ENCODE results near the gene SEMA5B.

The SEMA5B gene

GRCh38 chr3:122919291-122919610, 108.3 kb downstream of the SEMA5B start:
- no peak for TF ChIP-seq SIN3A (IDR thresholded peaks at IDR 0.05; ENCODE audit: borderline replicate concordance, insufficient read depth, low read length)
- TF ChIP-seq TAF1 (IDR thresholded peaks at IDR 0.05; ENCODE audit: borderline replicate concordance, insufficient read depth, low read length), result no peak
- no peak for TF ChIP-seq FOXP2 (optimal IDR thresholded peaks at IDR 0.05; ENCODE audit: borderline replicate concordance, extremely low read depth, extremely low read length, insufficient read depth)
- no peak for TF ChIP-seq POLR2AphosphoS5 (IDR thresholded peaks at IDR 0.05; ENCODE audit: low read depth, low read length)
- no peak for TF ChIP-seq REST (IDR thresholded peaks at IDR 0.05; ENCODE audit: insufficient read depth in 1 of 2, low read depth in 2 of 2, low read length in 2 of 2)

DNA sequence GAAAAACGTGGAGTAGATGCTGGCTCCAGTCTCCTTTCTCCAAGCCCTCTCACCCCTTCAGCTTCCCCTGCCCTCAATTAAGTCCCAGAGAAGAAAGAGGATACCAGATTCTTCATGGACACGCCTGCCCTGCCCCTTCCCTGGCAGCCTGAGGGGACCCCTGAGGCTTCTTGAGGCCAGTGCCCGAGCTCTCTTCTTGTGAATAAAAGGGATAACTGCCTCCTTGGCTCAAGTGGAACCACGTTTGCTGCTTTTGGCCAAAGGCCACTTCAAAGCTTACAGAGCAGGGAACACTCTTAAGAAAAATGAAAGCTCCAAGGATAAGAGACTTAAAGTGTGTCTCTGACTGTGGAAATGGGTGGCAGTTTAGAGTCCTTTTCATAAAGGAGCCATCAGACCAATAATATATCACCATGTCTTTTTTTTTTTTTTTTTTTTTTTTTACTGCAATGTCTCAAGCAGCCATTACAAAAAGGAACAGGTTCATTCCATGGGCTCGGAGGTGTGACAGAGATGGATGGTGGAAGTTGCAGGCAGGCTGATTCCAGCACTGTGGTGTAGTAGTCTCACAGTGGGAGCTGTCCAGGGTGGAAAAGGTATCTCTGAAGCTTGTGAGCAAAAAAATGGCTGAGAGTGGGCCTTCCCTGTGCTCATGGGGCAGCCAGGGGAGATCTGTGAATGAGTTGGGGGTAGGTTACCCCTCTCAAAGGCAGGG, 108.8 kb downstream of the SEMA5B start:
- TF ChIP-seq REST (IDR thresholded peaks at IDR 0.05; ENCODE audit: insufficient read depth in 1 of 2, low read depth in 2 of 2, low read length in 2 of 2) (peak; percentile 84 to 91), POLR2AphosphoS5 (IDR thresholded peaks at IDR 0.05; ENCODE audit: low read depth, low read length) (no peak)

DNA sequence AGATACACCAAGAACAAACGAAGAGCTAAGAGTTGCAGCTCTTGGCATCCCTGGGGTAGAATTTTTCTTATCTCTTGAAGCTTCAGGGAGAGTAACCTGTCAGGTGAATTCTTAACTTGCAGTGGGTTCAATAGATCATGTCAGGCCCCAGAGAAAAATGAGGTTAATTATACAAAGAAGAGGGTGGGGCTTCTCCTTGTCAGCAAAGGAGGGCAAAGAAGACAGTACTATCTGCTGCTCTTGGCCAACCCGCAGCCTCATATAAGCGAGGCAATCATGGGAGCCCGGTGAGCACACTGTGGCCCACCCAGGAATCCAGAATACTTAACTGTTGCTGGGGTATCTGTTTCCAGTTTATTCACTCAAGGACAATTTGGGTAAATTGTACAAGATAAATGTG, 110.2 kb downstream of the SEMA5B start:
- no peak for TF ChIP-seq REST (IDR thresholded peaks at IDR 0.05; ENCODE audit: insufficient read depth in 1 of 2, low read depth in 2 of 2, low read length in 2 of 2)
- TF ChIP-seq SIN3A (IDR thresholded peaks at IDR 0.05; ENCODE audit: borderline replicate concordance, insufficient read depth, low read length), result no peak
- no peak for TF ChIP-seq POLR2AphosphoS5 (IDR thresholded peaks at IDR 0.05; ENCODE audit: low read depth, low read length)
- TF ChIP-seq FOXP2 (optimal IDR thresholded peaks at IDR 0.05; ENCODE audit: borderline replicate concordance, extremely low read depth, extremely low read length, insufficient read depth), result no peak
- no peak for TF ChIP-seq TAF1 (IDR thresholded peaks at IDR 0.05; ENCODE audit: borderline replicate concordance, insufficient read depth, low read length)

DNA sequence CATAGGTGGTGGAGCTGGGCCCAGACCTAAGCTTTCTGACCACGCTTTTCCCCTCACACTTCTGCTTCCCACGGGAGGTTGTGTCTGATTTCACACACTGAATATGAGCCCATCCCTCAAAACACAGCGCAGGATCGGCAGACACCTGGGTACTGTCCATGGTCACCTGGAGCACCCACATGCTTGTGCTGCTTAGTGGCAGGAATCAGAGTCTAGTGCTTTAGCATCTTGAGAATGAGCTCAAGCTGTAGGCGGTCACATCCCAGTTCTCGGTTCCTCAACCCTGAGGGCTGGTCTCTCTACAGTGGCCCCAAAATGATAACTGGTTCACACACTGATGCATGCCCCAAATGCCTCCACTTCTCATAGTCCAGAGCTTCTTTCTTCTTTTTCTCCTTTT, 111.0 kb downstream of the SEMA5B start:
- no peak for TF ChIP-seq FOXP2 (optimal IDR thresholded peaks at IDR 0.05; ENCODE audit: borderline replicate concordance, extremely low read depth, extremely low read length, insufficient read depth)
- TF ChIP-seq REST (IDR thresholded peaks at IDR 0.05; ENCODE audit: insufficient read depth in 1 of 2, low read depth in 2 of 2, low read length in 2 of 2), result peak; percentile 14 to 57; a peak in 1 of 4 replicates

- TF ChIP-seq SIN3A (IDR thresholded peaks at IDR 0.05; ENCODE audit: borderline replicate concordance, insufficient read depth, low read length) (no peak), TAF1 (IDR thresholded peaks at IDR 0.05; ENCODE audit: borderline replicate concordance, insufficient read depth, low read length) (no peak), REST (IDR thresholded peaks at IDR 0.05; ENCODE audit: insufficient read depth in 1 of 2, low read depth in 2 of 2, low read length in 2 of 2) (no peak)
Observed at GRCh38 chr3:122916084-122916483, 111.5 kb downstream of the SEMA5B start.

All from PFSK-1 (cell line).